GM19397 (cell line): Measurements from ENCODE around the gene MPP3.
A peak's percentile ranks its signal among the peaks of the same experiment; 100 is the strongest.
"Not testable (repeated sequence)": the region's sequence is repeated elsewhere in the genome, so short reads cannot be mapped to it uniquely, and the experiment has no call there.

ENCODE experiments used
- ATAC-seq: cut with Tn5 transposase; IDR thresholded peaks from one replicate; pipeline ENCODE4 v1.9.1; 2021; ENCODE audit warnings: mild to moderate bottlenecking, moderate library complexity; ENCODE audit not compliant: unreplicated experiment

MPP3 gene

DNA sequence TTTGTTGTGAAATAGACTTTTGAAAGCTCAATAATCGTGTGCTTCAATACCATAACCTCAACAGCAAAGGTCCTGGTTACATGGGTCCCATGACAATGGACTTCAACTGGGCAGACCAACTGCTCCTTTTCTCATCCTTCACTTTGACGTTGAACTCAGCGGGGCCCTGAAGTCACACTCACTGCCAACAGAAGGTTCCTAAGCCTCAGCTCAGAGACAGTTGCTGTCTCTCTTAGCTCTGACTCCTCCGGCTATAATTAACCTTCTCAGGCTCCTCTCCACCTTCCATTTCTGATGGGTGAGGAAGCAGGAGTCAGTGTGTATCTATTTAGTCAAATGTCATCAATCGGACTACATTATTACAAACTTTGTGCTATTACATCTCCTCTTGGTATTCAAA, 23.8 kb downstream of the MPP3 start:
- no peak for ATAC-seq

DNA sequence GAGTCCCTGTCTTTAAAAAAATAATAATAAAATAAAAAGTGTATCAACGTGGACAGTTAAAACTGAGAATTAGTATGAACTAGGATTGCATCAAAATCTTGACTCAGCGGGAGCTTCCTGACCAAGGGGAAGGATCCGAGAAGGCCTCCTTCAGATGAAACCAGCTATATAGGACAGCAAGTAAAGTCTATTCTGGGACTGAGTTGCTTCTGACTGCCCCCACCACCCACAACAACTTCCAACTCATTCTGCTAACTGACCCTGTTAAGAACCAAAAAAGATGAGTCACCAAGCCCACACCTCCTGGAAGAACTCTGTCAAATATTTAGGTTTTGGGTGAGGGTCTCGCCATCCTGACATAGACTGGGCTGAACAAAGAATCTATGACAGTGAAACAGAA, 24.9 kb downstream of the MPP3 start:
- ATAC-seq: no peak

DNA sequence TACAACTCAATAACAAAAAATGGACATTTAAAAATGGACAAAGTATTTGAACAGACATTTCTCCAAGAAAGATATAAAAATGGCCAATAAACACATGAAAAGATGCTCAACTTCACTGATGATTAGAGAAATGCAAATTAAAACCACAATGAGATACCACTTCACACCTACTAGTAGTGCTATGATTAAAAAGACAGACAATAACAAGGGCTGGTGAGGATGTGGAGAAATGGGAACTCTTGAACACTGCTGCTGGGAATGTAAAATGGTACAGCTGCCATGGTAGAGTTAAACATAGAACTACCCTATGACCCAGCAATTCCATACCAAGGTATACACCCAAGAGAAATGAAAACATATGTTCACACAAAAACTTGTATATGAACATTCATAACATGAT, 27.8 kb downstream of the MPP3 start:
- ATAC-seq: no peak

DNA sequence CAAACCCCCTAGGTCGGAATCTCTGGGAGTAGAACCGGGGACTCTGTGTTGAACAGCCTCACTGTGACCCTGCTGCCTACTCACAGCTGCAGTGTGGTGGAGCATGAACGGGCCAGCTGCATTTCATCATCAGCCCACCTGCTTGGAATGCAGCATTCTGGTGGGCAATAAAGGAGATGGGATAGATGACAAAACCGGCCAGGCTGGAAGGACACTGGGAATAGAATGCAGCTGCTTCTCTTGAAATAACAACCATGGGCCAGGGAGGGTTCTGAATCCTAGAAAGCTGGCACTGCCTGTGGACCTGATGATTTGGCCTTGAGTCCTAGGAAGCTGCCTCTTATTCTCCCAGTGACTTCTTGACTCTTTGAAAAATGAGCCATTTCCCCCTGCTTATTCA, 29.2 kb downstream of the MPP3 start:
- ATAC-seq: no peak

DNA sequence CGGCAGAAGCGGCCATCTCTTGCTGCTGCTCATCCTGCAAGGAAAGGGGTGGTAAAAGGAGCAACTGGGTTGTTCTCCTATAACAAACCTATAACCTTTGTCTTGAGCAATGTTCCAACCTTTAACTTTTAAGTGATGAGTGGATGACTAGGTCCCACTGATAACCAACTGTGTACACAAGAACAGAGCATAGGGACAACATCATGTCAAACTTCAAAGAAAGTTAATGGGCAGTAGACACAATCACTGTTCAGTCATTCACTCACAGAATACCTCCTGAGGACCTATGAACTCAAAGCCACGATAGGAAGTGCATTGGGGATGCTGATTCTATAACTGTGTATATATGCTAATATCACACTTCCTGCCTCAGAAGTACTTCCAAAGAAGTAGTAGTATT, 31.1 kb downstream of the MPP3 start:
- ATAC-seq: no peak

DNA sequence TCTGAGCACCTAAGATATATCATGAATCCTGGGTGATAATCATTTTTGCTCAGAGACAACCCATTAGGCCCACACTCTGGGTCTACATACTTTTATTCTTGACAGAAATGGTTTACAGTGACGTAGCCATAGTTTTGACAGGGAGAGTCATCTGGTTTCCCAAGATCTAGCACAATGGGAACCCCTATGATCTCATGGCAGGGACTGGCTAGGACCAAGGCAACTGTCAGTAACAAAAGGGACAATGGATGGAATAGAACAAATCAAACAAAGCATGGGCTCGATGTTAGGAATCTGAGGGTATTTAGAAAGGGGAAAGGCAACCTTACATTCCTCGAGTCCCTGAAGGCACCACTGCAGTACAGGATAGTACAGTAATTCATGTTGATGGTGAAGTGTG, 32.2 kb downstream of the MPP3 start:
- ATAC-seq: no peak

DNA sequence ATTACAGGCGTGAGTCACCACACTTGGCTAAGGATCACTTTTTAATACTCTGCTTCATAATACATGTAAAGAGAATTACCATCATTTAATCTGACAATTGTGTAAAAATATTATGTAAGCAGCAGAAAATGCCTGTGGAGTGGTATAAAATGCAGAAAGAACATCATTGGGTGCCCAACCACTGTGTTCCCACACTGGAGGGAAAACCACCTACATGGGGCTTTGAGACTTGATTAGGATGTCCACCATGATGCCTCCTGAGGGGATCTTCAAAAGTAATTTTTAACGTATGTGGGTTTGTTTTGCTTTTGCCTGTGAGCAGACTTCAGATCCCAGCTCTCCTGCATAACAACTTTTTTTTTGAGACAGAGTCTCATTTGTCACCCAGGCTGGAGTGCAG, 33.9 kb downstream of the MPP3 start:
- no peak for ATAC-seq

DNA sequence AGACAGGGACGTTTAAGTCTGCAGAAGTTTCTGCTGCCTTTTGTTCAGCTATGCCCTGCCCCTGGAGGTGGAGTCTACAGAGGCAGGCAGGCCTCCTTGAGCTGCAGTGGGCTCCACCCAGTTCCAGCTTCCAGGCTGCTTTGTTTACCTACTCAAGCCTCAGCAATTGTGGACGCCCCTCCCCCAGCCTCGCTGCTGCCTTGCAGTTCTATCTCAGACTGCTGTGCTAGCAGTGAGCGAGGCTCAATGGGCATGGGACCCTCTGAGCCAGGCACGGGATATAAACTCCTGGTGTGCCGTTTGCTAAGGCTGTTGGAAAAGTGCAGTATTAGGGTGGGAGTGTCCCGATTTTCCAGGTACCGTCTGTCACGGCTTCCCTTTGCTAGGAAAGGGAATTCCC, 34.9 kb downstream of the MPP3 start:
- not testable (repeated sequence) for ATAC-seq

DNA sequence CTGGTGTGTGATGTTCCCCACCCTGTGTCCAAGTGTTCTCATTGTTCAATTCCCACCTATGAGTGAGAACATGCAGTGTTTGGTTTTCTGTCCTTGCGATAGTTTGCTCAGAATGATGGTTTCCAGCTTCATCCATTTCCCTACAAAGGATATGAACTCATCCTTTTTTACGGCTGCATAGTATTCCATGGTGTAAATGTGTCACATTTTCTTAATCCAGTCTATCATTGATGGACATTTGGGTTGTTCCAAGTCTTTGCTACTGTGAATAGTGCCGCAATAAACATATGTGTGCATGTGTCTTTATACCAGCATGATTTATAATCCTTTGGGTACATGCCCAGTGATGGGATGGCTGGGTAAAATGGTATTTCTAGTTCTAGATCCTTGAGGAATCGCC, 40.3 kb downstream of the MPP3 start:
- not testable (repeated sequence) for ATAC-seq

DNA sequence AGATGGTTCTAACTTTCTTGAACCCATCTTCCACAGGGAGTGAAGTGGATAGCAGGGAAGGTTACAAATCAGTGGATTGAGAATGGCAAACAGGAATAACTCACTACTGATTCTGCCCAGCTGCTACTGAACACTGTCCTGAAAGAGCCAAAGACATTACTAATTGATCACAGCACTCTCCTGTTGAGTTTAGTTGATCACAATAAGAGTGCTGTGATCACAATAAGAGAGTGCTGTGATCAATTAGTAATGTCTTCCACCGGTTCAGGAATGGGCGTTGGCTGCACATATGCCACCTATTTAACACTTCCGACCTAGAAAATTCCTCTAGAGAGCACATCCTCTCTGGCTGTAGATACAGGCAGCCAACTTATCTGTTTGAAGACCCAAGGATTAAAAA, 41.4 kb downstream of the MPP3 start:
- no peak for ATAC-seq

DNA sequence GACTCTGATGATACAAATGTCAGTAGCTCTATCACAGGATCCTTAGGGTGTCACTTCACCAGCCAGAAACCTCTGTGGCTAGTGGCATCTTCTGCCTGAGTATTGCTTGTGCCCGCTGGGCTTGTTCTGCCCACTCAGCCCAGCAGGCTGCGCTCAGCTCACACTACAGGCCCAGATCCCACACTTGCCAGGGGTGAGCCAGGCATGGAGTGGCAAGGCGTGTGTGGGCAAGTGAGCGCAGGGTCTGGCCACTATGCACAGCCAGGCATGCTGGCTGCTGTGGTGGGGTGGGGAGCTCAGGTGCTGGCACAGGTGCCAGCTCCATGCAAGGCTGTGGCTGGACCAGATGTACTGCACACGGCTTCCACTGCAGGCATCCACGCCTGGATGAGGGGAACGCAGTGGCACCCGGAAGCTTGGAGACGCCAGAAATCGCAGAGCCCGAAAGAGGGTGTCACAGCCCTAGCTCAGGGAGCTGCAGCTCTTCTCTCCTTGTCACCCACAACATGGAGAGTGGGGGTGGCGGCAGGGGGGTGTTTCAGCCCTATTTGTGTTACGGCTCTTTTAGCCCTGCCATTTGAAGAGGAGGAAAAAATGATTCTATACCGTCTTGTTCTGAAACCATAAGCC, 42.5 kb downstream of the MPP3 start:
- no peak for ATAC-seq

DNA sequence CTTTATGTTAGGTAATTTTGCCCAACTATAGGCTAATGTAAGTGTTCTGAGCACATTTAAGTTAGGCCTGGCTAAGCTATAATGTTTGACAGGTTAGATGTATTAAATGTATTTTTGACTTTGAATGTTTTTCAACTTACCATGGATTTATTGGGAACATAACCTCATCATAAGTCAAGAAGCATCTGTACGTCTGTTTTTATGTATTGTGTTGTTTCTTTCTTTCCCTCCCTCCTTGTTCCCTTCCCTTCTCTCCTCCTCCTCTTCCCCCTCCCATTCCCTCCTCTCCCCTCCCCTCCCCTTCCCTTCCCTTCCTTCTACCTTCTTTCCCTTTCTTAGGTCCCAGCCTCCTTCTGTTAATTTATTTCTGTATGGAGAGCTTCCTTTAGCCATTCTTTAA, 43.5 kb downstream of the MPP3 start:
- no peak for ATAC-seq

DNA sequence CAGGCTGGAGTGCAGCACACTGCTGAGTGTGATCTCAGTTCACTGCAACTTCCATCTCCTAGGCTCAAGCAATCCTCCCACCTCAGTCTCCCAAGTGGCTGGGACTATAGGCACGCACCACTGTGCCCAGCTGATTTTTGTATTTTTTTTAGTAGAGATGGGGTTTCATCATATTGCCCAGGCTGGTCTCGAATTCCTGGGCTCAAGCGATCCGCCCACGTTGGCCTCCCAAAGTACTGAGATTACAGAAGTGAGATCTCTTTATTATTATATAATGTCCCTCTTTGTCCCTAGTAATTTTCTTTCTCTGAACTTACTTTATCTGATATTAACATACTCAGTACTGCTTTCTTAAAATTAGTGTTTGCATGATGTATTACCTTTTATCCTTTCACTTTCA, 44.4 kb downstream of the MPP3 start:
- no peak for ATAC-seq

DNA sequence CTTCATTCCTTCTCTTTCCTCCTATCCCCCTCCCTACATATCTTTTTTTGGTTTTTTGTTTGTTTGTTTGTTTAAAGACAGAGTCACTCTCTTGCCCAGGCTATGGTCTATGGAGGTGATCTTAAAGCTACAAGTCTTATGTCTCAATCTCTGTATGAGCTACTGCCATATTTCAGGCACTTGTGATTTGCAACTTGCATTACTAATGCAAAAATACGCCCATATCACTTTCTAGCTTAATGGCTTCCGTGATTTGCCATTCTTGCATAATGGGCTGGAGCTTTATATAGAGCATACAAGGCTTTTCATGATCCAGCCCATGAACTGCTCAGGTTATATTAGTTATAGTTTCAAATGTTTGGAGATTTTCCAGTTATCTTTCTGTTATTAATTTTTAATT, 45.2 kb downstream of the MPP3 start:
- no peak for ATAC-seq

DNA sequence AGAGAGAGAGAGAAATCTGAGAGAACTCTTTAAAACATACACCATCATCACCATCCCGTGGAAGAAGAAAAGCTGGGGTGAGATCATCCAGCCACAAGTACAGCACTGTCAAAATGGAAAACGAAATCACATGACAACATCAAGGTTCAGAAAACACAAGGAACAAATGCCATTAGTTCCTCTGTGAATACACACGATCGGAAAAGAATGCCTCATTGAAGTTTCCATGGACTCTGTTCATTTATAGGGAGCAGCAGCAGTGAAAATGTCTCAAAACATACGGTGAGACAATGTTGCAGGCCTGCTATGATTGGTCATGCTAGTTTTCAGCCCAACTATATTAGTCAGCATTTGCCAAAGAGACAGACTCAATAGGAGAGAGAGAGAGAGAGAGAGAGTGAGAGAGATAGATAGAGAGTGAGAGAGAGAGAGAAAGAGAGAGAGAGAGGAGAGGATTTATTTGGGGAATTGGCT, 48.3 kb downstream of the MPP3 start:
- ATAC-seq: no peak

DNA sequence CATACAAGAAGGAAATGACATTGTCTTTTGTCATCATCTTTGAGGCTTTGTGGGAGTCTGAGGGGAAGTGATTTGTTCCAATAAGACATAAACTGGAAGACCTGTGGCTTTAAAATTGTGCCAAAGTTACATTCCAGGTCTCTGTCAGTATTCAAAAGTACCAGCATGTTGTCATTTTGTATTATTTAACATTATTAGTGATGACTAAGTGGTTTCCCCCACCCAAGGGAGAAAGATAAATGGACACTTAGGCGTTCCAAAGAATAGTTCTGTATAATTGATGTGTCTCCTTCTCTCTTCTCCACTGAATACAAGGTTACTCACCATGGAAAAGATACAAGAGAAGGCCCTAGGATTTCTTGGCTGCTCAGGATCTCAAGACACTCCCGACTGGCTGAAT, 48.9 kb downstream of the MPP3 start:
- no peak for ATAC-seq

DNA sequence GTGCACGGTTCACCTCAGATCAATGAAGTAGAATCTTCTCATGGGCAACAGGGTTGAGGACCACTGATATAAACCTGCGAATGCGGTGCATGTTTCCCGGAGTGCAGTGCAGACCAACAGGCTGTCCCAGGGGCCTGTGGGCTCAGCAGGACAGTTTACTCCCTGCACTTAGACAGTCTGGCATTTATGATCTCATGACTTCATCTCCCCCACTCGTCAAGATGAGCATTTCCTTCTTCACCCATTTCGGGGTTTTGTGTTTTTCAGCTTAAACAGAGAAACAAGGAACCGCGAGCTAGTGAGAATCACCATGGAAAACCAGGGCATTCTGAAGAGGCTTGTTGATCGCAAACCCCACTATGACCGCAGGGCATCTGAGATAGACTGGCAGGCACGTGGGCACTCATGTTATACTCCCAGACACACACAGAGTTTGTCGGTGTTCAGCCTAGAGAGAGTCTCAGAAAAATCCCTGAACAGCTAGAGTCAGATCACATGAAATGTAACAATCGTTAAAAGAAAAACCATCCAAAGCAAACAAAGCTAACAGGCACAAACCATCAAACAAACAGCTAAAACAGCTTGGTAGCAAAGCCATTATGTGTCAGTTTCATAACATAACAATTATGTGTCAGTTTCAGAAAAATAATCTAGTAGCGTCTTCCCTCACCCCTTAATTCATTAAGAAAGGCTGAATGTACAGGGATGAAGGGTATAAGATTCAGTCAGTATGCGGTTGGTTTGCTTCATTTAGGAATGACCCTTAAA, 49.8 kb downstream of the MPP3 start:
- no peak for ATAC-seq

DNA sequence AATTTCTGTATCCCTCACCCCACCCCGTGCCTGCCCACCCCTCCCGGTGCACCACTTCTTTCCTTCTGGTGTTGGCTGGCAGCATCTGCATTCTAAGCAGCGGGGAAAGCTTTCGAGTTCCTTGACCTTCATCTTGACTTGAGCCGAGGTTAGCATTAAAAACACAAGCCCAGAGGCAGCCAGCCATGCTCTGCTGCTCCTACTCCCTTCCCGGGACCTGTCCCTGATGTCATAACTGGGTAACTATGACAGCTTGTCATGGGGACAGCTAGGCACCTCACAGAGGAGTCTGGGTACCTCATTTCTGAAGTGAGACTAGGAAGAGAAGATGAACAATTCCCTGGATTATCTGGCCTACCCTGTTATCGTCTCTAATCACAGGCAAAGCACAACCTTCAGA, 52.8 kb downstream of the MPP3 start, which contains the start of gene CFAP97D1:
Gene CFAP97D1, plus strand, starts transcription at position 301 of the 400 bp plus-strand sequence. Its CDS starts 28 bp downstream, at position 329.
- no peak for ATAC-seq

DNA sequence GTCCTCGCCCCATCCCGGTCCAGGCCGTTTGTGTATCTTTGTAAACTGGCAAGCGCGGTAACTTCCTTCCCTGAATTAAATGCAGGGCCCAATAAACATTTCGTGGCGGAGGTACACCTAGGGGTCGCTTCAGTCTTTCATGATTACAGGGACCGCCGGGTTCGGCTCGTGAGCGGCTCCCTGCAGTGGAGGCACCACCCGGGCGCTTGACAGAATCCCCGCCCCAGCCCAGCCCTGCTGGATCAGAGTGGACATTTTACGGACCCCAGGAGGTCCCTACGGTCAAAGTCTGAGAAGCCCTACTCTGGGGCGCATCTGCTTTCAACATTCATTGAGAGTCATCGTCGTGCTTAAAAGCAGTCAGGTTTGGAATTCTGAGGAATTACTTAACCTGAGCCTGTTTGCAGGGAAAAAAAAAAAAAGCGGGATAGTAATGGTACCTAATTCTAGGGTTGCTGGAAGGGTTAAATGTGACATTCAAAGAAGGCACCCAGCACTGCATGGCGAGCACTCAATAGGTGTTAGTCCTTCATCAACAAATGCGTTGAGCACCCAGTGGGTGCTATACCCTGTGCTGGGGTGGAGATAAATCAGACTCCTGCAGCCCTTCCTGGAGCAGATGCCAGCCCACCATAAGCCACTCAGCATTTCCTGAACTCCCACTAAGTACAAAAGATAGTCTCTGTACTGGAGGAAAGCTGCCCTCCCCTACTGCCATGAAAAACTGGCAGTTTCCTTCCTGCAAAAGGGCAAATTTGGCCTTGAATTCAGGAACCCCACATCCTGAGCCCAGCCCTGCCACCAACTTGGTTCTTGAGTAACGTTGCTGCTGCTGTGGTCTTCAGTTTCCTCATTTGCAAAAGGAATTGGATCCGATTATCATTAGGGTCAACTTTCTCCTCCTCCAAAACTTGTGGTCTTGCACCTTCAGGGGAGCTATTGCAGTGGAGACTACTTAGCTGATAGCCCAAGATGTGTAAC, 53.5 kb downstream of the MPP3 start:
- ATAC-seq: no peak

DNA sequence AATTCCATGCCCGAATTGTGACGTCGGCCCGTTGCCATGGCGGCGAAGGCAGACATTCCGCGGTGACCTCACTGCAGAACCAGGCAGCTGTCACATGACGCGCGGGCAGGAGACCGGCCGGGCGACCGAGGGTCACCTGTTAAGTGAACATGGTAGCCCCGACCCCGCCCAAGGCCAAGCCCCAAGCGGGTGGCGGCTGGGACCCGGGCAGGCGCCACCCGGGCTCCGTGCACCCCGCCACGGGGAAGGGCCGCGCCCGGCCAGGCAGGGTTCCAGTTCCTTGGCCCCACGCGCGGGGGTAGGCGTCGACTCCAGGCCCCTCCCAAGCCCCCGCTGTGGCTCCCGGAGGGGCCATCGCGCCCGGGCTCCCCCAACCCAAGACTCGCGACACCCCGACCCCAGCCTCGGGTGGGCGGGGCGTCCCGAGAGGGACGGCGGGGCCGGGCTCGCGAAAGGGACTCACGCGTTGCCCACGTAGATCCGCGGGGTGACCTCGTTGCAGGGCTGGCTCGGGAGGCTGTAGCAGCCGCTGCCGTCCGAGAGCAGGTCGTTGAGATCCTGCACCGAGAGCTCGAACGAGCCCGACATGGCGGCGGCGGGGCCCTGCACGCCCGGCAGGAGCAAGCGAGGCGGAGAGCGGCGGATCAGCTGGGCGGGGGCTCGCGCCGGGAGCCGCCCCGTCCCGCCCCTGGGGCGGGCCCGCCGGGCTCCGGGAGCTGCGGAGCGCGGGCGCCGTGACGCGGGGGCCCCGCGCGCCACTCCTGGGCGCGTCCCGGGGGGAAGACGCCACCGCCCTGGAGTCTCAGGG, 54.4 kb downstream of the MPP3 start, which contains the start of gene DUSP3:
Gene DUSP3, minus strand, starts transcription at position 641 of the 808 bp plus-strand sequence. Its CDS starts 53 bp downstream, at position 588.
- ATAC-seq: peak; percentile 92
